GM19467 (cell line): ENCODE measurements around the gene TAX1BP1.
"Not testable (repeated sequence)": the region's sequence is repeated elsewhere in the genome, so short reads cannot be mapped to it uniquely, and the experiment has no call there.

Source experiments
- ATAC-seq: cut with Tn5 transposase; IDR thresholded peaks from one replicate; pipeline ENCODE4 v1.9.1; 2021; ENCODE audit warnings: mild to moderate bottlenecking, moderate library complexity; ENCODE audit not compliant: unreplicated experiment

Gene TAX1BP1

DNA sequence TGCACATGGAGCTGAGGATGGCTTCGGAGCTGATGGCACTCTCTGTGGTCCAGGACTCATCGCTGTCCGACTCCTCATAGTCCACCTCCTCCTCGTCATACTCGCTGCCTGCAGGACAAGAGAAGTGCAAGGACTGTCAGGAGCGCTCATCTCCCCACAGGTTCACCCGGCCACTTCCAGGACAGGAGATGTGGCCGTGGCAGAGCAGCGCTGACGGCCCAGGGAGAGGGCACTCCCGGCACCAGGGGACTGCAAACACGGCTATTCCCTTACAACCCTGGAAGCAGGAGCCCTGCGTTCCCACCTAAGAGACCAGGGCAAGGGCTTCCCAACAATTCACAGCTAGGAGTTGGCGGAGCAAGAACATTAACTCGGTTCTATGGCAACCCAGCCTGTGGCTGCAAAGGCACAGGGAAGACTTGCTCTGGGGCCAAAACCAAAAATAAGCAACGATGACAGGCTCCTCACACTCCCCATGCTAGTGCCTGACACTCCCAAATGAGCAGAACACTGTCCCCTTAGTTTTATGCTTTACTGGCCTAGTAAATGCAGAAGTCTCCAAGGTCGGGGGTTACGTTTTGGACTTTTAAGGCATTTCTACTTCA is 100.9 kb downstream of the TAX1BP1 start:
- ATAC-seq = no peak

DNA sequence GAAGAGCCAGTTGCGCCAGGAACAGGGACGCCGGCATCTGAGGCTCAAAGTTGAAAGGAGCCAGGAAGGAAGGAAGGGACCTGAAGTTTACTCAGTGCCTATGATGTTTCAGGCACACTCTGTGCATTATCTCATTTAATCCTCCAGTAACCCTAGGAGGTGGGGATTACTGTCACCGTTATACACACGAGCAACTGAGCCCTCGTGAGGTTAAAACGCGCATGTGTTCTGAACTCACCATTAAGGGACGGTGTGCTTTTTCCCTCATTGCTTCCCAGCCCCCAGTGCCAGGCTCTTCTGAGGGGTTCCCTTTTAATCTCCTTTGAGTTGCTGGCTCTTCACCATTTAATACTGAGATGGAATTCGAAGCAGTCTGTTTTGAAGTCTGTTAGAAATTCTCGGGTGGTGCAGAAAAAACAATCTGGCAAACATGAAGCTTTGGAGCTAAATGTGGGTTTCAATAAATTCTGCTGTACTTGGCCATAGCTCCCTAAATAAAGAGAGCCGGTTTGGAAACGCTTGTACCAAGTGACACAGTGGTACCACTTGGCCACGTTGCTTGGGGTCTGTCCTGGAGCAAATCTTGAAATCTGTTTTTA is 102.2 kb downstream of the TAX1BP1 start:
- no peak for ATAC-seq

DNA sequence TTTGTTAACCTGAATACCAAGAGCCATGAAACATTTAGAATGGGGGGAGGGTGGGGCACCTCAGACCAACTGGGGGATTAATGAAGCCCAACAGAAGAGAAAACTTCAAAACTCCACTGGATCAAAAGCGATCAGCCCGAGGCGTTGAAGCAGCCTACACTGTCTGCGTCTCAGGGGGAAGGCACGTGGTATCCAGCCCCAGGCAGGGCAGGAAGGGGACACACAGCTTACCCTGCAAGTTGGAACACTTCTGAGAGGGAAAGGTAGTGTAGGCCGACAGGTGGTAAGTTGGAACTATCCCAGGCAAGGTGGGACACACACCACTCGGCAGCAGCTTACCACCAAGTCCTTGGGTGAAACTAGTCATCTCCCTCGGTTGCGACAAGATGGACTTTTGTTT is 102.9 kb downstream of the TAX1BP1 start:
- no peak for ATAC-seq

DNA sequence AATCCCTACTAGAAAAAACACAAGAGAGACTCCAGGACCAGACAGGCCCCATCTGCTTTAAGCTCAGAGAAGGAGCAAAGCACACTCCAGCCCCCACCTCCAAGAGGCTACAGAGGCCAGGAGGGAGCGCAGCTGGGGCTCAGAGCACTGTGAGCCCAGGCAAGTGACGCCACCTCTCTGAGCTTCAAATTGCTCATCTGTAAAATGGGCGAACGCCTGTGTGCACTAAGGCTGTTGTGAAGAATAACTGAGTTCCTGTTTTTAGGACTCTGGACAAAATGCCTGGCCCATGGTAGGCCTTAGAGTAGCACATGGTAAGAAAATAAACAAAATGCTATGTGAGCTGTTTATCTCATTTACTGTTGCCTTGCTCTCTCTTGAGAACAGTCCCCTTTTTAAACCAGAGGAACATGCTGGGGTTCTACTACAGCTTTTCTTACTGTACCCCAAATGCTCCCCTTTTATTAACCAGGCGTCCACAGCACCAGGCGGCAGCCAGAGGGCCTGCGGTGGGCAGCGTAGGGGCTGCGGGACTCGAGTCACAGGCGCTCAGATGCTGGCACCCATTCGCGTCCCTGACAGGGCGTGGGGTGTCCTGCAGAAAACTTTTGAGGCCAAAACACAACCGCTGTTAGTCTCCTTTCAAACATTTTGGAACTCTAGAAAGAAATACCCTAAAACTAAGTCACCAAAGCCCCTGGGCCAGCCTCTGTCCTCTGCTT is 103.8 kb downstream of the TAX1BP1 start:
- no peak for ATAC-seq

DNA sequence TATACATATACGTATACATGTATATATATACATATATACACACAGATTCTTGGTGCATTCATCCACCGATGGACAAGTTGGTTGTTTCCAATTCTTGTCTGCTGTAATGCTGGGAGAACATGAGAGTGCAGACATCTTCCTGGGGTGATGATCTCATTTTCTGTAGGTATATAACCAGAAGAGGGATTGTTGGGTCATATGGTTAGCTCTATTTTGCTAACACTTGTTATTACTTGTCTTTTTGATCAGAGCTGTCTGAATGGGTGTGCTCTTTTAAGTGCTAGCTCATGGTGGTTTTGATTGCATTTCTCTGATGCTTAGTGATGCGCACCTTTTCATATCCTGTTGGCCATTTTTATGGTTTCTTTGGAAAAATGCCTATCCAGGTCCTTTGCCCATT is 106.4 kb downstream of the TAX1BP1 start:
- no peak for ATAC-seq

DNA sequence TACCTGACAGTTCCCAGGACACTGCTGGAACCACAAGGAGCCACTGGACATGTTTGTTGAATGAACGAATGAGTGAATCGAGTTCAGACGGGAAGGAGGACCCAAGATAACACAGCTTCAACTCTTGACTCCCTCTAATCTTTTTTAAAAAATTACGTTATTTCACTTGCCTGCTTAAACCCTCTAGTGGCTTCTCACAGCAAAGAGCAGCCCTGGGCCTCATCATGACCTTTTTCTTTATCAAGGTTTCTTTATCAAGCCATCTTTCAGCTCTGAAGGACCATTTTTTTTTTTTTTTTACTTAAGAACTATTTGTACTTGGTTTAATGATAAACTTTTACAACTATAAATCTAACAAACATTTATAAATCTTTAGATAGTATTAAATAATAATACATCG is 110.6 kb downstream of the TAX1BP1 start:
- ATAC-seq = no peak

DNA sequence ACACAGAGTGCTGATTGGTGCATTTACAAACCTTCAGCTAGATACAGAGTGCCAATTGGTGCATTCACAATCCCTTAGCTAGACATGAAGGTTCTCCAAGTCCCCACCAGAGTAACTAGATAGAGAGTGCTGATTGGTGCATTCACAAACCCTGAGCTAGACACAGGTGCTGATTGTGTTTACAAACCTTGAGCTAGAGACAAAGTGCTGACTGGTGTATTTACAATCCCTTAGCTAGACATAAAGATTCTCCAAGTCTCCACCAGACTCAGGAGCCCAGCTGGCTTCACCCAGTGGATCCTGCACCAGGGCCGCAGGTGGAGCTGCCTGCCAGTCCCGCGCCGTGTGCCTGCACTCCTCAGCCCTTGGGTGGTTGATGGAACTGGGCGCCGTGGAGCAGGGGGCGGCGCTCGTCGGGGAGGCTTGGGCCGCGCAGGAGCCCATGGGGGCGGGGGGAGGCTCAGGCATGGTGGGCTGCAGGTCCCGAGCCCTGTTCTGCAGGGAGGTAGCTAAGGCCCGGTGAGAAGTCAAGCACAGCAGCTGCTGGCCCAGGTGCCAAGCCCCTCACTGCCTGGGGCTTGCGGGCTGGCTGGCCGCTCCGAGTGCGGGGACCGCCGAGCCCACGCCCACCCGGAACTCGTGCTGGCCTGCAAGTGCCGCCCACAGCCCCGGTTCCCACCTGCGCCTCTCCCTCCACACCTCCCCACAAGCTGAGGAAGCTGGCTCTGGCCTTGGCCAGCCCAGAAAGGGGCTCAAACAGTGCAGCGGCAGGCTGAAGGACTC is 116.9 kb downstream of the TAX1BP1 start:
- not testable (repeated sequence) for ATAC-seq

DNA sequence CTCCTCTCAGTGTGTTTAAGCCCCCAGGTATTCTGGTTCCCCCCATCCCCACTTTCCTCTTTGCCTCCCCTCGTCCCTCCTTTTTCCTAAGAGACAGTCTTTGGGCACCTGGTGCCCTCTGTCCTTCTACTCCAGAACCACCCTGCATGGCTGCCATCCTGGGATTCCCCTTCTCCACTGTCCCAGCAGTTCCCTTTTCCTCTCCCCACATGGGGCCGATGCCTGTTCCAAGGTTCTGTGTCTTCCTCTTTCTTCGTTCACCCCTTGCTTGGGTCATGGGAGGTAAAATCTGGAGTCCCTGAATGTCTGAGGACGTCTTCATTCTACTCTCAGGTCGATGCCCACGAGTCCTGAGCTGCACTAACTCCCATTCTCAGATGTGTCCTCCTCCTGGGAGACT is 120.8 kb downstream of the TAX1BP1 start:
- ATAC-seq = no peak

DNA sequence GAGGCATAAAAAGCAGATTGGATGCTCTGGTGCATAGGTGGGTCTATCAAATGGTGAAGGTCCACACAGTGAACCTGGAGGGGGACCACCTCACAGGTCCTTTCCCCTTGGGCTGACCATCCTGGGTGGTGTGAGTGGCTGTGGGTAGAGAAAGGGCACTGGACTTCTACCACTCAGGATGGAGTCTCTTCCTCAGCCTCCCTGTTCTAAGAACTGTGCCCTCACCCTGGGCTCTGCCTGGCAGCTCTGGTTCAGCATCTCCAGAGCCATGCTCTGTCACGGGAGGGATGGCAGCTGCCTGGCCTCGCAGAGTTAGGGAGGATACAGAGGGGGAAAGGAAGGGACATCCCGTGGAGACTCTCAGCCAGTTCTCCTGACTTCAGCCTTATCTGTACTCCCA is 121.8 kb downstream of the TAX1BP1 start:
- no peak for ATAC-seq

DNA sequence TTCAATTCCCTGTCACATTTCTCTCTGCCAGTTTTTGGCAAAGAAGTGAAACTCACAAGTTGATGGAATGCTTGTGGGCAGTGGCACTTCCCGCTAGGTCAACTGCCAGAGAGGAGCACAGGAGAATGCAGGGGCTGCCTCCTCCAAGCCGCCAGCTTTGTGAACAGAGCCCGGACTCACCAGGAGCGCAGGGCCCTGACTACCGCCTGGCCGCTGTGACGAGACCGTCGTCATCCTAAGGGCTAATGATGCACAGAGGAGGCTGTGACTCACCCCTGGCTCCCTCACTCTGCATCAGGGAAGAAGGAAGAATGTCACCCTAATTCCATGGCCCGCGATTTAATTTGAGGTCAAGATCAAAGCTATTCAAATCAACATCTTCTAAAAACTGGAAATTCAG is 123.9 kb downstream of the TAX1BP1 start:
- ATAC-seq = no peak

DNA sequence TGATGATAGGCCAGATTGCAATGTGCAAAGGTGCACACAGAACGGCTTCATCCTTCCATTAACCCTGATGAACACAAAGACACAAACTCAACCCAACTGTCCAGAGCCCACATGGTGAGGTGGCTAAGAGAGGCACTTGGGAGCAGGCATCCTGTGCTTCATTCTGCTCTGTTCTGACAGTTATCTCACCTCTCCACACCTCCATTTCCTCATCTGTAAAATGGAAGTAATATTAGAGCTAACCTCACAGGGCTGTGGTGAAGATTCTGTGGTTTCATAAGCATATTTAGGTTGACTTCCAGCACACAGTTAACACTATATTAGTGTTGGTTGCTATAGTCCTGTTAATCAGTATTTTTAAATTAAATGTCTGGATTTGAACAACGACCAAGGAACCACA is 126.3 kb downstream of the TAX1BP1 start:
- no peak for ATAC-seq

DNA sequence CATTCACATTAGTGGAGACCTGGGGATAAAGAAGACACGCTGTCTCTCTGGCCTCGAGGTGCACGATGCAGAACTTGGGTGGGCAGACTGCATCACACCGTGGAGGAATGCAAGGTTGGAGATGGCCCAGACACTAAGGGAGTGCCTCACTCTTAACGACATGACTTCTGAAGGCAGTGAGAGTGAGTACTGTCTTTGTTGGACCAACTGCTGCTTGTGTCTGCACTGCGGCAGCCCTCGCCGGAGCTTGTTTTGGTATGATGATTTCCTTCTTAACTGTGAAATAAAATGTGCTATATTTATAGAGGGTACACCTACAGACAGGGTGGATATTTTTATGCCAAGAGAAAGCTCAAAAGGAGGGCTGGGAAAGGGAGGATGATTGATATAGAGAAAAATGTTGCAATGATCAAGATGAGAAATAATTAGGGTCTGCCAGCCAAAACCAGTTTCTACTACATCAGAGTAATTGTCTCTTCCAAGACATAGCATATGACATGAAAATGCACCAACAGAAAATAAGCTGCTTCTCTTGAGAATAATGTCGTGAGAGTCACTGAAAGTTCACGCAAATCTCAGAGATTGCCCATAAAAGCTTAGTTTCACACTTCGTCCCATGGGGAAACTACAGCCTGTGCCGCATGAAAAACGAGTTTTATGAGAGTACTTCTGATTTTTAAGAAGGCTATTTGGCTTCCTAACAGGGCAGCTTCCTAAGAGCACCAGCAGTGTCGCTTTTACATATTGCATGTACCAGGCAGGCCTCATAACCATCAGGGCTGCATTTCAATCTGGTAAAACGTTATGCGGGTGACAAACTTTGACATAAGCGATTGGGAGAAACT is 127.1 kb downstream of the TAX1BP1 start:
- no peak for ATAC-seq

DNA sequence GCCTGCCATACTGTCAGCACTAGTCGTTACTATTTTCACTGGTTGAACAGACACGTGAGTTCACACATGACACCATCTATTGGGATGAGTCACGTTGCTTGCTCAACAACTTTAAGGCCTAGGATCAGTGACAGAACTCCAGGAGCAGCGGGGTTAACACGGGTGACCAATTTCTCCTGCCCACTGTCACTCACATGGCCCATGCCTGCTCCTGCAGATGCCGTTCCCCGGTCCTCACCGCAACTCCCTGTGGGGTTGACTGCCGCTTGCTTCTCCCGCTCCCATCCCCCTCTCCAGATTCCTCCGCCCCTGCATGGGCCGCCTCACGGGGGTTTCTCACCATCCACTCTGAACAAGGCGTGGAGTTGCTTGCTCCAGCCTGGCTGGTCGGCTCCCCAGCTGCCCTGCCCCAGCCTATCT is 128.2 kb downstream of the TAX1BP1 start:
- ATAC-seq = no peak

DNA sequence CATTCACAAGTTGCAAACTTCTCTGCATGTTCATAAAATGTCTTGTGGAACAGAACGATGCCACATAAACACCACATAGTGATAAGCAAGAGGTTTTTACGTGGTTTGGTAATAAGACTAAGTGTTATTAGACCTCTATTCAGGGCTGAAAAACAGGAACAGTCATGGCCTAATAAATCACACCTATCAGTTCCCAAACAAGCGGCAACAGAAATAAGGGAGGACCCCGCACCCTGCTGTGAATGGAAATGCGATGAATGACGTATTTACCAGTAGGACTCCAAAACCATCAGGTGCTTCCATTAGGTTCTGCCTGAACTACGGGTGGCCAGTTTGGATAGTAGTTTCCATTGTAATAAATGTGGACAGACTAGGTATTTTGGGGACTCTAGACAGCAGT is 129.1 kb downstream of the TAX1BP1 start:
- ATAC-seq = no peak

DNA sequence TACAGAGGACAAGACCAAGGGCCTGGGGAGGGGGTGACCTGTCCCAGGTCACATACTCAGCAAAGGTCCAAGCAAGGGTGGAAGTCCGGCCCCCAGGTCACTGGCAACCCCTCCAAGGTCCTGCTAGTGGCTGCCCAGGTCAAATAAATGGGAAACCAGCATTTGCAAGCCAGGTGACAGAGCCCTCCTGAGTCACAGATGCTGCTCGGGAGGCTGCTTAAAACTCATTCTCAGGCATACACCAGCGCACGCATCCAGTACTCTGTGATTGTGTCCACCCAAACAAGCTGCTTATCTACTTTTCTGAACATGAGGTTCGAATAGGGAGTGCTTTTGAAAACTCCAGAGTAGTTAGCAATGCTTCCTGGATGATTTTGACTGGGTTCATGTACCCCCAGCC is 130.6 kb downstream of the TAX1BP1 start:
- no peak for ATAC-seq

DNA sequence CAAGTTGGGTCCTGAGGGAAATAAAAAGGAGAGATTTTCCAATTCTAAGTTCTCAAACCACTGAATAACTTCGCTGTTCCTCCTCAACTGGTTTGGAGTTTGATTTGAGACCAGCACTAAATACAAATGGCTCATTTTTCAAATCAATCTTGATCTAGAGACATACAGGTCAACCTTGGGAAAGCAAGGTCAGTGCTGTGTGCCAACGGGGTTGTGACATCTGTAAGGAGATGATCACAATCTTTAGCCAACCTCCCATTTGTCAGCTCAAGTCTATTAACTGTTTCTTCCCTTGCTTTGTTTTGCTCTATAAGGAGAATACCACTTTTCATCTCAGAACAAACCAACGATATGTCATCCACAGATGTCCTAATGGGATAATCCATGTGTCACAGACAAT is 131.1 kb downstream of the TAX1BP1 start:
- ATAC-seq = no peak

DNA sequence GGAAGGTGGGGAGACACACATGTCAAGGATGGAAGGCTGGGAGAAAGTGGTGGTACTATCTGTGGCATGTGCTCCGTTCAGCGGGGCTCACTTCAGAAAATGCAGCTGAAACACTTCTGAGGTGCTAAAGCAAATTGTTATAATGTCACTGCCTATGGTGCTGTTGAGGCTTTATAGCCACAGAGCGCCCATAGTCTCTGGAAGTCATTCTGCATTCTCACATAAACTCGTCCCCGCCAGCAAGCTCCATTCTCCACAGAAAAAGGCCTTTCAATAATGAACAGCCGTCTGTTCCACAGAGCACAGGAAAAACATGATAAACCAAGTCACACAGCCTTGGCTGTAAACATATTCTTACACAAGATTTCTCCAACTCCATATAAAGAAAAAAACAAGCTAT is 131.9 kb downstream of the TAX1BP1 start:
- ATAC-seq = no peak

DNA sequence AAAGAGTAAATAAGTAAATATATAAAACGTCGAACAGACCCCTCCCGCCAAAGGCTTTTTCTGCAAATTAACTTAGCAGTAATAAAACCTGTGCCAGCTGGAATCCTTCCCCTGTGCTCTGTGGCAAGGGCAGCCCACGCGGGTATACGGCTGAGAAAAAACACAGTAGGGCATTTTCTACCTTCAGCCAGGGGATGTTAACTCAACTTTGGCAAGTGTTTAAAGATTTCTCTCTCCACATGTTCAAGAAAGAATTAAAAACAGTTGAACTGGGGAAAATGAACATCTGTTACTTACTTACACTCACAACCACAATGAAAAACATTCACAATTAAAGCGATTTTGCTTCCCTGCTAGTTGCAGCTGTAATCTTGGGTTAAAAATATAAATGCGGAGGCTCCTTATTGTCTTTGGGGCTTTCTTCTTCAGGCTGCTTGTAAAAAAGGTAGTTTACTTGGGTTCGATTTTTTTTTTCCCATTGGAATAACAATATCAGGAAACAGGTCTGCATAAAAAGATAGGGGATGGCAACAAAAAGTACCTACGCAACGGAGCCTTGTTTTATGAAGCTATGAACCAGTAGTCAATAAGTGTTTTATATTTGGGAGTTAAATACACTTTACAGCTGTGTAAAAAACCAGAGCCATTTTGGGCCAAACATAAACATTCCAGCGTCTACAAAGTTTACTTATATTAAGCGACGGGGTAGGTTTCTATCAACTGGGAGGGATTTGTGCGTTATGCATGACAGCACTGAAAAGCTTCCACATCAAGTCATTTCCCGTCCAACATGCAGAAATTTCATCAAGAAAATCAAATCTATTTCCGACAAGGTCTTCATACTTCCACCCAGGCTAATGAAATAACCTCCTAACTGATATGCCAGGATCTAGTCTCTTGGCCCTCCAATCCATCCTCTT is 132.7 kb downstream of the TAX1BP1 start:
- no peak for ATAC-seq
